ENCODE results near the gene TDRD3. TPM values are rescaled to one million over a fixed set of nuclear protein-coding genes. Genes with fewer than 3 reads are reported as not detected.

The TDRD3 gene
- total RNA-seq, 1 experiment from 2014 or later: 10.8 TPM

DNA sequence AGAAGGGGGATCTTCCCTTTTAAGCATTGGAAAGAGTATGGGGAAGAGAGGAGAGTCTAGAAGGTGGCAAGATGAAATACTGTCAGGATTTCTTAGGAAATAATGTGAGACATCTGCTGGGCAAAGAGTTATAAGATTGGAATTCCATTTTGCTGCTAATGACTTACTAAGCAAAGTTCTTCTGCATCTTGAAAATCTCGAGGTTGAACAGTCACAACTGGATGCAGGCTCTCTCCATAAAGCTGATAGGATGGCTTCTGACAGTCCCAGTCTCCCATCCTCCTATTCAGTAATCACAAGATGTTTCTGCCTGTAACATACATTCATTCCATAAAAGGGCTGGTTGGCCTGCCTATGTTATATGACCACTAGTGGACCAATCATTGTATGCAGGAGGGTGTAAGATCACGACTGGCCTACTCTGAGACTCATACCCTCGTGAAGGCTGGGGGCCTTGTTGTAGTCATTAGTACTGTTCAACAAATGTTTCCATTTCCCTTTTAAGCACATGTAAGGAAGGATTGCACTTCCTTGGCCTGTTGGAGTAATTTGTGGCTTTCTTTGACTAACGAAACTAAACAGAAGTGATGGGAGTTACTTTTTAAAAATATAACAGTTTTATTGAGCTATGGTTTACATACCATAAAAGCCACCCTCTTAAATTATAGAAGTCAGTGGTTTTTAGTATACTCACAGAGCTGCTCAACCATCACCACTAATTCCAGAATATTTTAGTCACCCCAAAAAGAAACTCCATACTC, 45.0 kb upstream of the TDRD3 start:
- in situ Hi-C loops (cut with HindIII; ENCODE audit: low pct_unique_long_range_greater_than_20kb, low sequenced_read_pairs): no loop called here
- Histone ChIP-seq H3K4me3 (ENCODE audit: low read depth in 2 of 2, low read length in 2 of 2) (no peak overlapping the region), H3K9me3 (ENCODE audit: control insufficient read depth, insufficient read depth, low read depth, low read length) (no peaks in the 10 kb centered on the region), H3K27me3 (ENCODE audit: control insufficient read depth, insufficient read depth, low read length) (no peaks in the 10 kb centered on the region), H3K36me3 (ENCODE audit: control insufficient read depth, insufficient read depth, low read length) (no peaks in the 10 kb centered on the region), H3K4me1 (ENCODE audit: control insufficient read depth, insufficient read depth, low read length) (no peaks in the 10 kb centered on the region), H3K27ac (ENCODE audit: low read length) (no peak overlapping the region)
- no peak for TF ChIP-seq SIN3A (IDR thresholded peaks at IDR 0.05; ENCODE audit: borderline replicate concordance, insufficient read depth, low read depth, low read length)
- TF ChIP-seq, protein P1, sequence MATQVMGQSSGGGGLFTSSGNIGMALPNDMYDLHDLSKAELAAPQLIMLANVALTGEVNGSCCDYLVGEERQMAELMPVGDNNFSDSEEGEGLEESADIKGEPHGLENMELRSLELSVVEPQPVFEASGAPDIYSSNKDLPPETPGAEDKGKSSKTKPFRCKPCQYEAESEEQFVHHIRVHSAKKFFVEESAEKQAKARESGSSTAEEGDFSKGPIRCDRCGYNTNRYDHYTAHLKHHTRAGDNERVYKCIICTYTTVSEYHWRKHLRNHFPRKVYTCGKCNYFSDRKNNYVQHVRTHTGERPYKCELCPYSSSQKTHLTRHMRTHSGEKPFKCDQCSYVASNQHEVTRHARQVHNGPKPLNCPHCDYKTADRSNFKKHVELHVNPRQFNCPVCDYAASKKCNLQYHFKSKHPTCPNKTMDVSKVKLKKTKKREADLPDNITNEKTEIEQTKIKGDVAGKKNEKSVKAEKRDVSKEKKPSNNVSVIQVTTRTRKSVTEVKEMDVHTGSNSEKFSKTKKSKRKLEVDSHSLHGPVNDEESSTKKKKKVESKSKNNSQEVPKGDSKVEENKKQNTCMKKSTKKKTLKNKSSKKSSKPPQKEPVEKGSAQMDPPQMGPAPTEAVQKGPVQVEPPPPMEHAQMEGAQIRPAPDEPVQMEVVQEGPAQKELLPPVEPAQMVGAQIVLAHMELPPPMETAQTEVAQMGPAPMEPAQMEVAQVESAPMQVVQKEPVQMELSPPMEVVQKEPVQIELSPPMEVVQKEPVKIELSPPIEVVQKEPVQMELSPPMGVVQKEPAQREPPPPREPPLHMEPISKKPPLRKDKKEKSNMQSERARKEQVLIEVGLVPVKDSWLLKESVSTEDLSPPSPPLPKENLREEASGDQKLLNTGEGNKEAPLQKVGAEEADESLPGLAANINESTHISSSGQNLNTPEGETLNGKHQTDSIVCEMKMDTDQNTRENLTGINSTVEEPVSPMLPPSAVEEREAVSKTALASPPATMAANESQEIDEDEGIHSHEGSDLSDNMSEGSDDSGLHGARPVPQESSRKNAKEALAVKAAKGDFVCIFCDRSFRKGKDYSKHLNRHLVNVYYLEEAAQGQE (IDR thresholded peaks at IDR 0.05; ENCODE audit: insufficient read depth in 1 of 2, low read depth in 2 of 2, low read length in 1 of 2): no peak
- no peak for TF ChIP-seq CTCF (IDR thresholded peaks at IDR 0.05)
- TF ChIP-seq TCF7L2 (IDR thresholded peaks at IDR 0.05; ENCODE audit: low read depth, low read length): no peak
- TF ChIP-seq POLR2AphosphoS5 (IDR thresholded peaks at IDR 0.05; ENCODE audit: low read depth, low read length): no peak
- CTCF ChIA-PET: interaction anchor here (1.1 kb wide), 1 partner anchor 9 kb away, joined by 4 read pairs; no protein-coding TSS in a partner anchor
- POLR2A ChIA-PET: no interaction called here
- ATAC-seq (no peak), DNase-seq (ENCODE audit: low read depth, low spot score) (no peak)
- BruUV-seq (replicated peaks): no TSS peak
- intact Hi-C loops (cut with micrococcal nuclease; ENCODE audit: unreplicated experiment): no loop called here

GRCh38 chr13:60352644-60353043, 44.4 kb upstream of the TDRD3 start:
- in situ Hi-C loops (cut with HindIII; ENCODE audit: low pct_unique_long_range_greater_than_20kb, low sequenced_read_pairs) (no loop called here), intact Hi-C loops (cut with micrococcal nuclease; ENCODE audit: unreplicated experiment) (no loop called here)
- ChIA-PET CTCF (interaction anchor here (1.1 kb wide), 1 partner anchor 10 kb away, joined by 4 read pairs; no protein-coding TSS in a partner anchor), POLR2A (no interaction called here)
- Histone ChIP-seq H3K4me1 (ENCODE audit: control insufficient read depth, insufficient read depth, low read length) (no peaks in the 10 kb centered on the region), H3K27ac (ENCODE audit: low read length) (no peak overlapping the region), H3K36me3 (ENCODE audit: control insufficient read depth, insufficient read depth, low read length) (no peaks in the 10 kb centered on the region), H3K9me3 (ENCODE audit: control insufficient read depth, insufficient read depth, low read depth, low read length) (no peaks in the 10 kb centered on the region), H3K4me3 (ENCODE audit: low read depth in 2 of 2, low read length in 2 of 2) (no peak overlapping the region), H3K27me3 (ENCODE audit: control insufficient read depth, insufficient read depth, low read length) (no peaks in the 10 kb centered on the region)
- no peak for ATAC-seq
- TF ChIP-seq, protein P1 (IDR thresholded peaks at IDR 0.05; ENCODE audit: insufficient read depth in 1 of 2, low read depth in 2 of 2, low read length in 1 of 2): no peak
- TF ChIP-seq POLR2AphosphoS5 (IDR thresholded peaks at IDR 0.05; ENCODE audit: low read depth, low read length) (no peak), SIN3A (IDR thresholded peaks at IDR 0.05; ENCODE audit: borderline replicate concordance, insufficient read depth, low read depth, low read length) (no peak), CTCF (IDR thresholded peaks at IDR 0.05) (no peak), TCF7L2 (IDR thresholded peaks at IDR 0.05; ENCODE audit: low read depth, low read length) (no peak)
- DNase-seq (ENCODE audit: low read depth, low spot score): no peak
- no TSS peak for BruUV-seq (replicated peaks)

Data from Panc1 (cell line).